ENCODE data around the gene TEX54.
"Not testable (repeated sequence)": the region's sequence is repeated elsewhere in the genome, so short reads cannot be mapped to it uniquely, and the experiment has no call there.

TEX54 gene

GRCh38 chr11:62830904-62831519 lies 1.6 kb downstream of the TEX54 start:
- no peak for DNase-seq

- not testable (repeated sequence) for DNase-seq
Measured at GRCh38 chr11:62828130-62828529, 4.5 kb downstream of the TEX54 start.

- no peak for DNase-seq
Measured at GRCh38 chr11:62823677-62824076, 9.0 kb downstream of the TEX54 start.

GRCh38 chr11:62817129-62817528 lies 15.5 kb downstream of the TEX54 start:
- peak; percentile 61 for DNase-seq

GRCh38 chr11:62816557-62816956 lies 16.1 kb downstream of the TEX54 start:
- DNase-seq, result peak; percentile 86

GRCh38 chr11:62811659-62812058 lies 21.0 kb downstream of the TEX54 start:
- no peak for DNase-seq

GRCh38 chr11:62810748-62811147 lies 21.9 kb downstream of the TEX54 start:
- no peak for DNase-seq

- DNase-seq, result peak; percentile 95
Measured at GRCh38 chr11:62806611-62807121, 26.0 kb downstream of the TEX54 start.

GRCh38 chr11:62805961-62806441 lies 26.6 kb downstream of the TEX54 start:
- peak; percentile 38 for DNase-seq

GRCh38 chr11:62805076-62805892 lies 27.4 kb downstream of the TEX54 start, which contains the start of gene NXF1:
Gene NXF1, minus strand, starts transcription at chr11:62805440. Its CDS starts 84 bp downstream, at chr11:62805356.
- peak; percentile 95 for DNase-seq

- peak; percentile 68 for DNase-seq
Measured at GRCh38 chr11:62804310-62805075, 28.1 kb downstream of the TEX54 start.

GRCh38 chr11:62801071-62801470 lies 31.6 kb downstream of the TEX54 start:
- DNase-seq, result no peak

GRCh38 chr11:62799486-62799885 lies 33.2 kb downstream of the TEX54 start:
- no peak for DNase-seq

- DNase-seq, result no peak
Measured at GRCh38 chr11:62796281-62796680, 36.4 kb downstream of the TEX54 start.

GRCh38 chr11:62794201-62794775 lies 38.4 kb downstream of the TEX54 start:
- DNase-seq, result no peak

- no peak for DNase-seq
Measured at GRCh38 chr11:62792202-62792575, 40.5 kb downstream of the TEX54 start.

GRCh38 chr11:62791501-62792201 lies 41.0 kb downstream of the TEX54 start, which contains the start of gene TMEM223:
Gene TMEM223, minus strand, starts transcription at chr11:62792006. Its CDS starts 12 bp downstream, at chr11:62791994.
- peak; percentile 77 for DNase-seq

GRCh38 chr11:62789576-62789975 lies 43.1 kb downstream of the TEX54 start:
- DNase-seq, result no peak

- DNase-seq, result no peak
Measured at GRCh38 chr11:62788991-62789390, 43.6 kb downstream of the TEX54 start.

- peak; percentile 100 for DNase-seq
Measured at GRCh38 chr11:62787005-62787759, 45.5 kb downstream of the TEX54 start, which contains the start of gene TMEM179B. Gene TMEM179B, plus strand, starts transcription at chr11:62787402. Its CDS starts 30 bp downstream, at chr11:62787432.
